AG09319 (cell line): Measurements from ENCODE around the gene MAGEA2.
"Not testable (repeated sequence)": the region's sequence is repeated elsewhere in the genome, so short reads cannot be mapped to it uniquely, and the experiment has no call there.

ENCODE experiments used
- DNase-seq: peaks from one replicate; pipeline ENCODE4 v3.0.0-alpha.2; 2010; ENCODE audit warnings: low read depth; ENCODE audit errors: extremely low read depth
- TF ChIP-seq, protein P1 (sequence below): IDR thresholded peaks from 2 replicates; pipeline ENCODE4 v1.5.1; 2011; ENCODE audit warnings: low read depth, mild to moderate bottlenecking, inconsistent platforms, low read length, moderate library complexity

MAGEA2 gene

DNA sequence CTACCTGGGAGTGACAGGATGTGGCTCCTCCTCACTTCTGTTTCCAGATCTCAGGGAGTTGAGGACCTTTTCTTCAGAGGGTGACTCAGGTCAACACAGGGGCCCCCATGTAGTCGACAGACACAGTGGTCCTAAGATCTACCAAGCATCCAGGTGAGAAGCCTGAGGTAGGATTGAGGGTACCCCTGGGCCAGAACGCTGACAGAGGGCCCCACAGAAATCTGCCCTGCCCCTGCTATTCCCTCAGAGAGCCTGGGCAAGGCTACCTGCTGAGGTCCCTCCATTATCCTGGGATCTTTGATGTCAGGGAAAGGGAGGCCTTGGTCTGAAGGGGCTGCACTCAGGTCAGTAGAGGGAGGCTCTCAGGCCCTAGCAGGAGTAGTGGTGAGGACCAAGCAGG lies 18.5 kb downstream of the MAGEA2 start:
- DNase-seq, result no peak
- TF ChIP-seq, protein P1, sequence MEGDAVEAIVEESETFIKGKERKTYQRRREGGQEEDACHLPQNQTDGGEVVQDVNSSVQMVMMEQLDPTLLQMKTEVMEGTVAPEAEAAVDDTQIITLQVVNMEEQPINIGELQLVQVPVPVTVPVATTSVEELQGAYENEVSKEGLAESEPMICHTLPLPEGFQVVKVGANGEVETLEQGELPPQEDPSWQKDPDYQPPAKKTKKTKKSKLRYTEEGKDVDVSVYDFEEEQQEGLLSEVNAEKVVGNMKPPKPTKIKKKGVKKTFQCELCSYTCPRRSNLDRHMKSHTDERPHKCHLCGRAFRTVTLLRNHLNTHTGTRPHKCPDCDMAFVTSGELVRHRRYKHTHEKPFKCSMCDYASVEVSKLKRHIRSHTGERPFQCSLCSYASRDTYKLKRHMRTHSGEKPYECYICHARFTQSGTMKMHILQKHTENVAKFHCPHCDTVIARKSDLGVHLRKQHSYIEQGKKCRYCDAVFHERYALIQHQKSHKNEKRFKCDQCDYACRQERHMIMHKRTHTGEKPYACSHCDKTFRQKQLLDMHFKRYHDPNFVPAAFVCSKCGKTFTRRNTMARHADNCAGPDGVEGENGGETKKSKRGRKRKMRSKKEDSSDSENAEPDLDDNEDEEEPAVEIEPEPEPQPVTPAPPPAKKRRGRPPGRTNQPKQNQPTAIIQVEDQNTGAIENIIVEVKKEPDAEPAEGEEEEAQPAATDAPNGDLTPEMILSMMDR, result no peak

DNA sequence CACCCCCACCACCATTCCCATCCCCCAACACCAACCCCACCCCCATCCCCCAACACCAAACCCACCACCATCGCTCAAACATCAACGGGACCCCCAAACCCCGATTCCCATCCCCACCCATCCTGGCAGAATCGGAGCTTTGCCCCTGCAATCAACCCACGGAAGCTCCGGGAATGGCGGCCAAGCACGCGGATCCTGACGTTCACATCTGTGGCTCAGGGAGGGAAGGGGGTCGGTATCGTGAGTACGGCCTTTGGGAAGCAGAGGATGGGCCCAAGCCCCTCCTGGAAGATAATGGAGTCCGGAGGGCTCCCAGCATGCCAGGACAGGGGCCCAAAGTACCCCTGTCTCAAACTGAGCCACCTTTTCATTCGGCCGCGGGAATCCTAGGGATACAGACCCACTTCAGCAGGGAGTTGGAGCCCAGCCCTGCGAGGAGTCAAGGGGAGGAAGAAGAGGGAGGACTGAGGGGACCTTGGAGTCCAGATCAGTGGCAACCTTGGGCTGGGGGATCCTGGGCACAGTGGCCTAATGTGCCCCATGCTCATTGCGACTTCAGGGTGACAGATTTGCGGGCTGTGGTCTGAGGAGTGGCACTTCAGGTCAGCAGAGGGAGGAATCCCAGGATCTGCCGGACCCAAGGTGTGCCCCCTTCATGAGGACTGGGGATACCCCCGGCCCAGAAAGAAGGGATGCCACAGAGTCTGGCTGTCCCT lies 19.3 kb downstream of the MAGEA2 start:
- DNase-seq, result not testable (repeated sequence)

DNA sequence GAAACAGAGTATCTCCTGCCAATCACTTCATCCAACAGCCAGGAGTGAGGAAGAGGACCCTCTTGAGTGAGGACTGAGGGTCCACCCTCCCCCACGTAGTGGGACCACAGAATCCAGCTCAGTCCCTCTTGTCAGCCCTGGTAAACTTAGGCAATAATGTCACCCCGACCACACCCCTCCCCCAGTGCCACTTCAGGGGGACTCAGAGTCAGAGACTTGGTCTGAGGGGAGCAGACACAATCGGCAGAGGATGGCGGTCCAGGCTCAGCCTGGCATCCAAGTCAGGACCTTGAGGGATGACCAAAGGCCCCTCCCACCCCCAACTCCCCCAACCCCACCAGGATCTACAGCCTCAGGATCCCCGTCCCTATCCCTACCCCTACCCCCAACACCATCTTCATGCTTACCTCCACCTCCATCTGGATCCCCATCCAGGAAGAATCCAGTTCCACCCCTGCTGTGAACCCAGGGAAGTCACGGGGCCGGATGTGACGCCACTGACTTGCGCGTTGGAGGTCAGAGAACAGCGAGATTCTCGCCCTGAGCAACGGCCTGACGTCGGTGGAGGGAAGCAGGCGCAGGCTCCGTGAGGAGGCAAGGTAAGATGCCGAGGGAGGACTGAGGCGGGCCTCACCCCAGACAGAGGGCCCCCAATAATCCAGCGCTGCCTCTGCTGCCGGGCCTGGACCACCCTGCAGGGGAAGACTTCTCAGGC lies 20.2 kb downstream of the MAGEA2 start, which contains the start of the genes CSAG1 and MAGEA12:
Gene CSAG1 (minus strand): TSS at position 461 of the 715 bp plus-strand sequence. CDS start 1,261 bp downstream, outside the sequence.
Gene MAGEA12 (plus strand): TSS at position 497 of the 715 bp plus-strand sequence. CDS start 2,405 bp downstream, outside the sequence.
- no peak for DNase-seq
- TF ChIP-seq, protein P1, result no peak

DNA sequence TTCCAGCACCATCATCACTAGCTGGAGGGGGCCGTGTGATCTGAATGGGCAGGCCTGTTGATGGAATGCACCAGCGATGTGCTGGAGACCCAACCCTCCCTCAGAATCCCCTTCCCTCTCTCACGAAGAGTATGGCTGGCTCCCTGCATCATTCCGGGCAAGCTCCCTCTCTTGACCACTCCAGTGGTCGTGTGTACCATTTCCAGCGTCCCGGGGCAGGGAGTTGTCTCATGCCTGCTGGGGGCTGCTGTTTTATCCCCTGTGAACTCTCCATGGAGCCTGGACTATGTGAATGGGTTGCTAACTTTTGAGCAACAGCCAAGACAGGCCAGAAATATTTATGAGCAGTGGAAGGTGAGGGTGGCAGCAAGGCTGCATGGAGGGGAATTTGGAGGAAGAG lies 28.2 kb downstream of the MAGEA2 start:
- no peak for DNase-seq
- TF ChIP-seq, protein P1, result no peak

DNA sequence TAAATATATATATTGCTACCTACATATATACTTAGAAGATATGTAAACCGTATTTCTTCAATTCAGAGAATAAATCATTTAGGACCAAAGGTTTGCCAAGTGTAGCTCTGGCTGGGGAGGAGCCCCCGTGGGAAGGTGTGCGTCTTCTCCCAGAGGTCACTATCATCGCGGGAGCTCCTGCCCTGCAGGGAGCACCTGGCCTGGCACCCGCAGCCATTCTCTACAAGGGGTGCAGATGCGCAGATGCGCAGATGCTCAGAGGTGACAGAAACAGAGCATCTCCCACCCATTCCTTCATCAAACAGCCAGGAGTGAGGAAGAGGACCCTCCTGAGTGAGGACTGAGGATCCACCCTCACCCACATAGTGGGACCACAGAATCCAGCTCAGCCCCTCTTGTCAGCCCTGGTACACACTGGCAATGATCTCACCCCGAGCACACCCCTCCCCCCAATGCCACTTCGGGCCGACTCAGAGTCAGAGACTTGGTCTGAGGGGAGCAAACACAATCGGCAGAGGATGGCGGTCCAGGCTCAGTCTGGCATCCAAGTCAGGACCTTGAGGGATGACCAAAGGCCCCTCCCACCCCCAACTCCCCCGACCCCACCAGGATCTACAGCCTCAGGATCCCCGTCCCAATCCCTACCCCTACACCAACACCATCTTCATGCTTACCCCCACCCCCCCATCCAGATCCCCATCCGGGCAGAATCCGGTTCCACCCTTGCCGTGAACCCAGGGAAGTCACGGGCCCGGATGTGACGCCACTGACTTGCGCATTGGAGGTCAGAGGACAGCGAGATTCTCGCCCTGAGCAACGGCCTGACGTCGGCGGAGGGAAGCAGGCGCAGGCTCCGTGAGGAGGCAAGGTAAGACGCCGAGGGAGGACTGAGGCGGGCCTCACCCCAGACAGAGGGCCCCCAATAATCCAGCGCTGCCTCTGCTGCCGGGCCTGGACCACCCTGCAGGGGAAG lies 39.5 kb downstream of the MAGEA2 start, which contains the start of gene MAGEA2B:
Gene MAGEA2B (plus strand): TSS at position 814 of the 973 bp plus-strand sequence. CDS start 2,479 bp downstream, outside the sequence.
- not testable (repeated sequence) for DNase-seq

DNA sequence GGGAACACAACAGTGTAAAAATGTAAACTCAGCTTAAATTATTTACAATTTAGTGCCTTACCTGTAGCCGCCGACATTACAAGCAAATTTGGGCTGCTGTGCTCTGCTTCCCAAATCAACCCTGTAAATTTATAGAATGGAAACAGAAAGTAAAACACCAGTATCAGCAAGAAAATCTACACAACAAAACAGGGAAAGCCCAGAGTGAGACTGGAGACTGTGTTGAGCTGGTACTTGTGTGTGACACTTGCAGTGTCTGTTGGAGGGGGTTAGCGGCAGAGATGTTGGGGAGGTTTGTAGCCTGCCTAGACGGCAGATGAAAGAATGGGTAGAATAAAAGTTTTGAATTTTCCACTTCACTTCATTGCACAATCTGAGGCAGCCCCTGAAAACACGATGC lies 40.4 kb downstream of the MAGEA2 start:
- DNase-seq, result not testable (repeated sequence)

DNA sequence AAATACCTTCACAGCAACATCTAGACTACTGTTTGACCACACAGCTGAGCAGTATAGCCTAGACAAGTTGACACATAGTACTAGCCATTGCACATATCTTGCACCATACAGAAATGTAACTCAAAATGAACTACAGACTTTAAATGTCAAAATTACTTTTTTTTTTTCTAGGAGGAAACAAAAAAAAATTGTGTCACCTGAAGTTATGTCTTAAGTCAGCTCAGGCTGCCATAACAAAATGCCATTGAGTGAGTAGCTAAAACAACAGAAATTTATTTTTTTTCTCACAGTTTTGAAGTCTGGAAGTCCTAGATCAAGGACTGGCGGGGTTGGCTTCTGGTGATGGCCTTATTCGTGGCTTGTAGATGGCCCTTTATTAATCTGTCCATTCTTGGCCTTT lies 44.5 kb downstream of the MAGEA2 start, which contains the start of gene CSAG2:
Gene CSAG2 (minus strand): TSS at position 101 of the 400 bp plus-strand sequence. CDS start 161 bp downstream, outside the sequence.
- DNase-seq, result not testable (repeated sequence)

DNA sequence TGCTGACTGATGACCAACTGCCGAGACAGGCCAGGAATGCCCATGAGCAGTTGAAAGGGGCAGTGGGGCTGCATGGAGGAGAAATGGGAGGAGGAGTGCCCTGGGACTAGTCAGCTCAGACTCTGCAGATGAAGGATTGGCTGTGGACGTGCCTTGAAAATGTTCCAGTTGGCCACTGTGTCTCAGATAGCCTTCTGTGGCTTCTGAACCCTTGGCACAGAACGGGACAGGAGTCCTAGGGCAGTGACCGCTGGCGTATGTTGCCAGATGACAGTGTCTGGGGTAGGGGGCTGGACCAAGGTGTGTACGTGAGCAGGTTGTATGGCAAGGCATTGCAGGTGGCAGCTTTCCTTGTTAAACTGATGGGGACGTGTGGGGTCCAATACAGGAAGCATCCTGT lies 47.1 kb downstream of the MAGEA2 start:
- not testable (repeated sequence) for DNase-seq

DNA sequence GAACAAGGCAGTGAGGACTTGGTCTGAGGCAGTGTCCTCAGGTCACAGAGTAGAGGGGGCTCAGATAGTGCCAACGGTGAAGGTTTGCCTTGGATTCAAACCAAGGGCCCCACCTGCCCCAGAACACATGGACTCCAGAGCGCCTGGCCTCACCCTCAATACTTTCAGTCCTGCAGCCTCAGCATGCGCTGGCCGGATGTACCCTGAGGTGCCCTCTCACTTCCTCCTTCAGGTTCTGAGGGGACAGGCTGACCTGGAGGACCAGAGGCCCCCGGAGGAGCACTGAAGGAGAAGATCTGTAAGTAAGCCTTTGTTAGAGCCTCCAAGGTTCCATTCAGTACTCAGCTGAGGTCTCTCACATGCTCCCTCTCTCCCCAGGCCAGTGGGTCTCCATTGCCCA lies 53.3 kb downstream of the MAGEA2 start:
- not testable (repeated sequence) for DNase-seq
